ENCODE results near the gene FGF22.
"Not testable (repeated sequence)": the region's sequence is repeated elsewhere in the genome, so short reads cannot be mapped to it uniquely, and the experiment has no call there.

The FGF22 gene

DNA sequence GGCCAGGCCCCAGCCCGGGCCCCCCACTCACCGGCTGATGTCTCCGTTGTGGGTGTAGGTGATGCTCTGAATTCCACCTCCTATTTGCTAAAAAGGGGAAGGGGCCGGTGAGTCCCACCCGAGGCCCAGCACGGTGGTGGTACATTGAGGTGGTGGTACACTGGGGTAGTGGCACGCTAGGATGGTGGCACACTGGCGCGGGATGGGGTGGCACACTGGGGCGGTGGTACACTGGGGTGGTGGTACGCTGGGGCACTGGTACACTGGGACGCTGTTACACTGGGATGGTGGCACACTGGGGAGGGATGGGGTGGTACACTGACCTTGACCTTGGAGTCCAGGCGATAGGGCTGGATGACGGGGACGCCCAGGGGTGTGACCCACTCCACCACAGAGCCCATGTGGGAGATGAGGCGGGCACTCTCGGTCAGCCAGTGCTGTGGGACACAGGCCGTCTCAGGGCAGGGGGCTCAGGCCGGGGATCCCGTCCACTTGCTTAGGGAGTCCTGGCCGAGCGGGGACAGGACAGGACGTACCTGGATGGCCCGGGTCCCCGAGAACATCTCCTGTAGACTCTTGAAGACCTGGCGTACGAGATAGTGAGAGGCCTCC is 20.9 kb upstream of the FGF22 start:
- H3K4me3 ChIP-seq (replicated peaks; ENCODE audit: low read depth, low read length) = no peak overlapping the region
- DNase-seq (ENCODE audit: low read depth) = no peak
- TF ChIP-seq CTCF (IDR thresholded peaks at IDR 0.05; ENCODE audit: low read length, missing control alignments) = no peak

DNA sequence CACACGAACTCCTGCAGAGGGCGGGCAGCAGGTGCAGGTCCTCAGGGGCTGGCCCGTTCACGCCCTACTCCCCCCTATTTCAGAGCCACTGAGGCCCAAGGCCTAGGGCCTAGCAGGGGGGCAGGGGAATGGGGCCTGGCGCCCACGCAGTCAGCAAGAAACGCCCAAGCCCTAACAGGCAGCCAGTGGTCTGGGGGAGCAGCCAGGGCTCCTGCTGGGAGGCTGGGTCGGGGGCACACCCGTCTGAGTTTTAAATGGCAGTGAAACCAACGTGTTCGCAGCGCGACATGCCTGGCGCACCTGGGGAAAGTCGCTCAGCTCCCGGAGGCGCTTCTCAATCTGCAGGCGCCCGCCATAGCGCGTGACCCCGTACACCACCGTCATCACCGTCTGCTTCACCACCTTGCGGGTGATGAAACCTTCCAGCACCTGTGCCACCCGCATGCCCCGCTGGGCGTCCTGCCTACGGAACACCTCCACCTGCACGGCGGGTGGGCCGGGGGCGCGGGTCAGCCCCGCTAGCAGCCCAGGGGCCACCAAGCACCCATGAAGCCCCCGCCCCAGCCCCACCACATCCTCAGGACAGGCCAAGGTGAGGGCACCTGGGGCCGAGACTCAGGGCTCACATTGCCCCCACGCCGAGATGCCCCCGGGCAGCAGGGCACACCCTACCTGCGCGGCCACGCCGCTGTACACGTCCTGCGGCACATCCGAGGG is 20.2 kb upstream of the FGF22 start:
- TF ChIP-seq CTCF (IDR thresholded peaks at IDR 0.05; ENCODE audit: low read length, missing control alignments) = no peak
- no peak for DNase-seq (ENCODE audit: low read depth)
- H3K4me3 ChIP-seq (replicated peaks; ENCODE audit: low read depth, low read length) = no peak overlapping the region

DNA sequence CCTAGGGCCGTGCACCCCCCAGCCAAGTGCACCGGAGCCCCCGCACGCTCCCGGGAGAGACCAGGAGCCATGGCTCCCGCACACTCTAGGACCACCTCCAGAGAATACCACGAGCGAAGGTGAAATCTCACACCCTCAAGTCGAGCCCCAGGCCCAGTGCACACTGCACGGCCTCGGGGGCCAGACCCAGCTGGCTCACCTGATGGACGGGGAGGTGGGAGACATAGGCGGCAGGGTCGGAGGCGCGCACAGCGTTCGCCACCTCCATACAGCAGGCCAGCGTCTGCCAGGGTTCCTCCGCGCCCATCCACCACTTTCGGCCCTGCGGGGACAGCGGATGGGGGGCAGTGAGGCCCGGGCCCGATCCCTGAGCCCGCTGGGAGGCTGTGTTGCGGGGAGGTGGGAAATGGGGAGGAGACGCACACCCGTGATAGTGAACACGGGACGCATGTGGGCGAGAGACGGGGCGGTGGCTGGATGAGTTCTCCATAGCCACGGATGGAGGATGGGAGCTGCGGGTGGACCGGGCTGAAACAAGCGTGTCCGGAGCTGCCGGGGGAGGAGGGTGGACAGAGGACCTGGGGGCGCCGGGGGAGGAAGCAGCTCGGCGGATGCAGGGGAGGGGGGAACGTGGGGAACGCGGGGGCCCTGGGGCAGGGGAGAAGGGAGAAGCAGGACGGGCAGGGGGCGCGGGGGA is 19.4 kb upstream of the FGF22 start:
- no peak for DNase-seq (ENCODE audit: low read depth)
- H3K4me3 ChIP-seq (replicated peaks; ENCODE audit: low read depth, low read length) = no peak overlapping the region
- no peak for TF ChIP-seq CTCF (IDR thresholded peaks at IDR 0.05; ENCODE audit: low read length, missing control alignments)

DNA sequence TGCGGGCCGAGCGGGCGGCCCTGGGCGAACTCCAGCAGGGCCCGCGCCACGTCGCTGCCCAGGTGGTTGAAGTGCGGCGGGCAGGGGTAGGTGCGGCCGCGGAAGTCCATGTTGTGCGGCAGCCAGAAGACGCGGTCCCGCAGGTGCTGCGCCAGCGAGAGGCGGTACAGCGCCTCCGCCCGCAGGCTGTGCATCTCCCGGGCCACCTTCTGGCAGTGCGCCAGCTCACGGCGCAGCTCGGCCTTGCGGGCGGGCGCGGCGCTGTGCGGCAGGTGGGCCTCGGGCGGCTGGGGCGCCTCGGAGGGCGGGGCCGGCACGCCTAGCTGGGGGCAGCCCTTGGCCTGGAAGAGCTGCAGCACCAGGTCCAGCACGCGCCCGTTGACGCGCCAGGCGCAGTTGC is 18.5 kb upstream of the FGF22 start:
- H3K4me3 ChIP-seq (replicated peaks; ENCODE audit: low read depth, low read length); DNase-seq (ENCODE audit: low read depth): not testable (repeated sequence)

DNA sequence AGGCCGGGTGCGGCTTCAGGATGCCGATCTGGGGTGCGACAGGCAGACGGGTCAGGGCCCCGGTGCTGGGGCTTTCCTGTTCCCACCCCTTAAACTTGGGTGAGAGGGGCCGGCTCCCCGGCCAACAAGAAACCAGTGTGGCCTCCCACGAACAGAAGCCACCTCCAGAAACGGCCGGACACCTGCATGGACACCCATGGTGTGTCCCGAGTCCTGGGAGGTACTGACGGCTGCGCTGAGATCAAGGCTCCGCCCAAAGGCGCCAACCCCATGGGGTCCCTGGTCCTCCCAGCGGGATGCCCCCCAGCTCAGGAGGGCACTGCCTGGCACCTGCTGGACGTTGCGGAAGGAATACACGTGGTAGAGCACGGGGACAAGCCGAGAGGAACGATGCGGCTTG is 17.9 kb upstream of the FGF22 start:
- DNase-seq (ENCODE audit: low read depth) = no peak
- no peak overlapping the region for H3K4me3 ChIP-seq (replicated peaks; ENCODE audit: low read depth, low read length)
- TF ChIP-seq CTCF (IDR thresholded peaks at IDR 0.05; ENCODE audit: low read length, missing control alignments) = no peak

GRCh38 chr19:622666-623065 is 17.0 kb upstream of the FGF22 start:
- no peak overlapping the region for H3K4me3 ChIP-seq (replicated peaks; ENCODE audit: low read depth, low read length)

More at GRCh38 chr19:622666-623065, 17.0 kb upstream of the FGF22 start:
- no peak for DNase-seq (ENCODE audit: low read depth)
- TF ChIP-seq CTCF (IDR thresholded peaks at IDR 0.05; ENCODE audit: low read length, missing control alignments) = no peak
